CD14-positive monocyte (primary cell): ENCODE measurements around the gene ZNF281. TPM values are rescaled to one million over a fixed set of nuclear protein-coding genes. Genes with fewer than 3 reads are reported as not detected.

Experiments used
- DNase-seq, 3 donors: peaks; one replicate each; pipeline ENCODE4 v3.0.0-alpha.2; 2011 to 2022
- H2AFZ ChIP-seq: 2 replicates; pipeline ENCODE4 v1.6.0; 2012; ENCODE audit warnings: mild to moderate bottlenecking, low read depth, low read length, inconsistent platforms; ENCODE audit not compliant: insufficient read depth, poor library complexity, severe bottlenecking
- H3K27ac ChIP-seq, 2 donors: 1 replicate in 1 of 2; 2 replicates in 1 of 2; pipeline ENCODE4 v1.5.1; 2012 to 2013; ENCODE audit warnings: low read length in 2 of 2, control low read depth in 1 of 2, inconsistent platforms in 1 of 2, low read depth in 1 of 2, mild to moderate bottlenecking in 1 of 2
- H3K27me3 ChIP-seq, 2 donors: one replicate each; pipeline versions ENCODE4 v1.6.0 to v1.6.1; 2011 to 2013; ENCODE audit warnings: low read length in 2 of 2; ENCODE audit not compliant: control insufficient read depth in 2 of 2, insufficient read depth in 2 of 2
- H3K36me3 ChIP-seq, 2 donors: replicated peaks in 1 of 2; 1 replicate in 1 of 2; 2 replicates in 1 of 2; pipeline versions ENCODE4 v1.5.1 to v1.6.1; 2012 to 2013; ENCODE audit warnings: low read length in 2 of 2, control low read depth in 1 of 2, inconsistent platforms in 1 of 2, mild to moderate bottlenecking in 1 of 2; ENCODE audit not compliant: insufficient read depth in 2 of 2, control insufficient read depth in 1 of 2
- H3K4me1 ChIP-seq, 2 donors: 1 replicate in 1 of 2; 2 replicates in 1 of 2; pipeline versions ENCODE4 v1.5.1 to v1.6.1; 2012 to 2013; ENCODE audit warnings: low read length in 2 of 2, control low read depth in 1 of 2, inconsistent platforms in 1 of 2, mild to moderate bottlenecking in 1 of 2, moderate library complexity in 1 of 2; ENCODE audit not compliant: insufficient read depth in 2 of 2, control insufficient read depth in 1 of 2
- H3K4me2 ChIP-seq: replicated peaks from 2 replicates; pipeline ENCODE3; 2012; ENCODE audit warnings: low read length, moderate library complexity, mild to moderate bottlenecking; ENCODE audit not compliant: poor library complexity, severe bottlenecking; ENCODE audit errors: extremely low read depth
- H3K4me3 ChIP-seq, 3 experiments: fragments of 200-600 bp in 1 of 3; sonication (generic) in 1 of 3; replicated peaks in 1 of 3; 1 replicate in 2 of 3; 2 replicates in 1 of 3; pipeline ENCODE4 v1.5.1; 2011 to 2013; ENCODE audit warnings: low read length in 3 of 3, mild to moderate bottlenecking in 3 of 3, control low read depth in 2 of 3, low read depth in 2 of 3, inconsistent platforms in 1 of 3, moderate library complexity in 1 of 3
- H3K79me2 ChIP-seq: 2 replicates; pipeline ENCODE4 v1.6.0; 2012; ENCODE audit warnings: mild to moderate bottlenecking, control low read depth, inconsistent platforms, low read length, moderate library complexity; ENCODE audit not compliant: insufficient read depth
- H3K9ac ChIP-seq: 2 replicates; pipeline ENCODE4 v1.6.0; 2017; ENCODE audit warnings: low read length, mild to moderate bottlenecking; ENCODE audit not compliant: insufficient read depth, poor library complexity, severe bottlenecking
- H3K9me3 ChIP-seq, 2 donors: replicated peaks in 1 of 2; 1 replicate in 1 of 2; 2 replicates in 1 of 2; pipeline versions ENCODE4 v1.5.1 to v1.6.1; 2012 to 2013; ENCODE audit warnings: low read length in 2 of 2, control low read depth in 1 of 2; ENCODE audit not compliant: control insufficient read depth in 1 of 2, insufficient read depth in 1 of 2
- H4K20me1 ChIP-seq: 2 replicates; pipeline ENCODE4 v1.6.0; 2012; ENCODE audit warnings: mild to moderate bottlenecking, low read length, control low read depth, moderate library complexity; ENCODE audit not compliant: insufficient read depth
- H3K27ac Mint-ChIP-seq, 7 donors: one replicate each; pipeline ENCODE4 v1.8.0; 2020; ENCODE audit warnings: mild to moderate bottlenecking in 7 of 7, mixed read lengths in 7 of 7, moderate library complexity in 6 of 7, inconsistent platforms in 2 of 7
- H3K27me3 Mint-ChIP-seq, 3 donors: one replicate each; pipeline ENCODE4 v1.8.0; 2021 to 2022; ENCODE audit warnings: low read depth in 3 of 3, mild to moderate bottlenecking in 3 of 3, mixed read lengths in 3 of 3, moderate library complexity in 3 of 3, inconsistent platforms in 1 of 3
- H3K36me3 Mint-ChIP-seq, 2 donors: one replicate each; pipeline ENCODE4 v1.8.0; 2020; ENCODE audit warnings: mixed read lengths in 2 of 2, inconsistent platforms in 1 of 2, mild to moderate bottlenecking in 1 of 2
- H3K4me1 Mint-ChIP-seq: one replicate; pipeline ENCODE4 v1.8.0; 2020; ENCODE audit warnings: mild to moderate bottlenecking, mixed read lengths
- H3K4me3 Mint-ChIP-seq, 2 donors: one replicate each; pipeline ENCODE4 v1.8.0; 2020; ENCODE audit warnings: mild to moderate bottlenecking in 2 of 2, mixed read lengths in 2 of 2, moderate library complexity in 1 of 2
- H3K9me3 Mint-ChIP-seq, 7 donors: one replicate each; pipeline ENCODE4 v1.8.0; 2020 to 2022; ENCODE audit warnings: mixed read lengths in 7 of 7, mild to moderate bottlenecking in 6 of 7, moderate library complexity in 6 of 7, inconsistent platforms in 2 of 7
- CTCF ChIP-seq: fragments of 200-600 bp; IDR thresholded peaks from one replicate; pipeline ENCODE4 v1.8.0; 2022; ENCODE audit warnings: antibody characterized with exemption, mild to moderate bottlenecking
- WGBS: methylation state at CpG from one replicate; pipeline ENCODE4 v1.1.5; 2013; ENCODE audit warnings: missing lambda C conversion rate; ENCODE audit not compliant: insufficient coverage; 5-methylcytosine and 5-hydroxymethylcytosine counted together
- intact Hi-C, 2 donors: fragments of 100-400 bp; cut with micrococcal nuclease; formaldehyde crosslinking; loops; one replicate each; pipeline versions ENCODE4 v1.15.0 to v1.15.1; 2023
- polyA plus RNA-seq, 3 donors: library from polyadenylated mRNA; depleted of rRNA in 1 of 3; unstranded in 2 of 3; stranded (reverse) in 1 of 3; fragments of 300-500 nt in 2 of 3; fragments of >200 nt in 1 of 3; fragmentation: Illumina TruSeq in 2 of 3; gene quantifications; 1 replicate in 2 of 3; 2 replicates in 1 of 3; pipeline ENCODE4 v1.2.3, GENCODE V29; 2012 to 2021

The ZNF281 gene
- polyA plus RNA-seq, 3 donors = 10.5 to 30.6 (median 26.6) TPM

- Histone ChIP-seq H3K27ac (no peak overlapping the region), H2AFZ (no peak overlapping the region), H3K4me1 (no peaks in the 10 kb centered on the region), H3K9me3 (no peaks in the 10 kb centered on the region), H3K27me3 (no peaks in the 10 kb centered on the region), H3K79me2 (no peaks in the 10 kb centered on the region), H3K9ac (no peak overlapping the region), H3K4me3 (no peak overlapping the region), H3K36me3 (no peaks in the 10 kb centered on the region), H4K20me1 (no peaks in the 10 kb centered on the region), H3K4me2 (no peak overlapping the region)
- H3K27me3 Mint-ChIP-seq = no peaks in the 10 kb centered on the region
- WGBS = 100% methylated on average over 1 of the region's 6 CpGs
- peaks cover 3% of the 10 kb centered on the region for H3K4me1 Mint-ChIP-seq
- peaks cover 0 to 3% (median 0%) of the 10 kb centered on the region in 7 donors for H3K9me3 Mint-ChIP-seq
- DNase-seq = no peak
- TF ChIP-seq CTCF = no peak
- H3K4me3 Mint-ChIP-seq = no peak overlapping the region
- no peaks in the 10 kb centered on the region for H3K36me3 Mint-ChIP-seq
- intact Hi-C loops = no loop called here
- H3K27ac Mint-ChIP-seq = no peak overlapping the region
These were observed 13.4 kb upstream of the ZNF281 start for GRCh38 chr1:200423235-200423634.

- Mint-ChIP-seq H3K4me1 (no peaks in the 10 kb centered on the region), H3K36me3 (no peaks in the 10 kb centered on the region), H3K27ac (no peak overlapping the region), H3K9me3 (peaks cover 0 to 4% (median 0%) of the 10 kb centered on the region in 7 donors), H3K27me3 (no peaks in the 10 kb centered on the region), H3K4me3 (no peak overlapping the region)
- Histone ChIP-seq H4K20me1 (no peaks in the 10 kb centered on the region), H3K4me1 (no peaks in the 10 kb centered on the region), H3K36me3 (no peaks in the 10 kb centered on the region), H3K4me2 (no peak overlapping the region), H2AFZ (no peak overlapping the region), H3K27ac (no peak overlapping the region), H3K27me3 (no peaks in the 10 kb centered on the region), H3K9me3 (no peaks in the 10 kb centered on the region), H3K4me3 (no peak overlapping the region), H3K79me2 (no peaks in the 10 kb centered on the region), H3K9ac (no peak overlapping the region)
- TF ChIP-seq CTCF = no peak
- intact Hi-C loops = no loop called here
- WGBS = 100% methylated on average over 1 of the region's 3 CpGs
- DNase-seq = no peak
These were observed 12.4 kb upstream of the ZNF281 start for GRCh38 chr1:200422211-200422610.
